ENCODE results near the gene HHEX. TPM values are rescaled to one million over a fixed set of nuclear protein-coding genes. Genes with fewer than 3 reads are reported as not detected.

HHEX gene
- total RNA-seq, 1 donor from 2014 or later = 2.1 TPM

DNA sequence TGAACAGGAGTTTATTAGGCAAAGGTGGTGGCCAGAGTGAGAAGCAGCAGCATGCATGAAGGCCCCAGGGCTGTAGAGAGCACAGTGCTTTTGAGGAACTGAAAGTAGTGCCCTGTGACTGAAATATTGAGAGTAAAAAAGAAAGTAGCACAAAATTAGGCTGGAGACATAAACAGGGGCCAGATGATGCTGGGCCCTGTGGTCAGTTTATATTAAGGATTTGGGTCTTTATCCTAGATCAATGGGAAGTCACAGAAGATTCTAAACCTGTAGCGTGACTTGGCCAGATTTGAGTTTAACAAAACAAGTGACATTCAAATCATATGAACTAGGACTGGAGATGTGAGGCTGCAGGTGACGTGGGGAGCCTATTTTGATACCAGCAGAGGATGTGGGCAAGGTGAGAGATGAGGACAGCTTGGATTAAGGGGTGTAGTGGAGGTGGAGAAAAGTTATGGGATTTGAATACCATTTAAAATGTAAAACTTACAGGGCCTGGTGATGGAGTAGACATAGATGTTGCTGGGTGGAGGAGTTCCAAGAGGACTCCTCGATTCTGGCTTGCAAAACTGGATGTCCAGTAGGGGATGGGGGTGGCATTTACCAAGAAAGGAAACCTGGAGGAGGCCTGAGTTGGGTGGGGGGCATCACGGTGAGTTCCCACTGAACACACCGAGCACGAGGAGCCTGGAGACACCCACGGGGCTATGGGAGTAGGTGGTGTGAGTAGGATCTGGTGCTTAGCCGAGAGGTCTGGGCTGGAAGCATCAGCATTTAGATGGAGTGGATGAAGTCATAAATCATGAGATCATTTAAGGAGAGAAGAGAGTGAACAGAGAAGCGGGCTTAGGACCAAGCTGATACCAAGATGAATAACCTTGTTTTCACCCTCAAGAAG lies 52.8 kb downstream of the HHEX start:
- H3K4me3 ChIP-seq = no peak overlapping the region
- intact Hi-C loops (cut with micrococcal nuclease) = no loop called here
- no peaks in the 10 kb centered on the region for H3K4me1 ChIP-seq
- TF ChIP-seq, protein P1, sequence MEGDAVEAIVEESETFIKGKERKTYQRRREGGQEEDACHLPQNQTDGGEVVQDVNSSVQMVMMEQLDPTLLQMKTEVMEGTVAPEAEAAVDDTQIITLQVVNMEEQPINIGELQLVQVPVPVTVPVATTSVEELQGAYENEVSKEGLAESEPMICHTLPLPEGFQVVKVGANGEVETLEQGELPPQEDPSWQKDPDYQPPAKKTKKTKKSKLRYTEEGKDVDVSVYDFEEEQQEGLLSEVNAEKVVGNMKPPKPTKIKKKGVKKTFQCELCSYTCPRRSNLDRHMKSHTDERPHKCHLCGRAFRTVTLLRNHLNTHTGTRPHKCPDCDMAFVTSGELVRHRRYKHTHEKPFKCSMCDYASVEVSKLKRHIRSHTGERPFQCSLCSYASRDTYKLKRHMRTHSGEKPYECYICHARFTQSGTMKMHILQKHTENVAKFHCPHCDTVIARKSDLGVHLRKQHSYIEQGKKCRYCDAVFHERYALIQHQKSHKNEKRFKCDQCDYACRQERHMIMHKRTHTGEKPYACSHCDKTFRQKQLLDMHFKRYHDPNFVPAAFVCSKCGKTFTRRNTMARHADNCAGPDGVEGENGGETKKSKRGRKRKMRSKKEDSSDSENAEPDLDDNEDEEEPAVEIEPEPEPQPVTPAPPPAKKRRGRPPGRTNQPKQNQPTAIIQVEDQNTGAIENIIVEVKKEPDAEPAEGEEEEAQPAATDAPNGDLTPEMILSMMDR (IDR thresholded peaks at IDR 0.05; ENCODE audit: borderline replicate concordance) = no peak
- H3K27ac ChIP-seq (replicated peaks) = no peak overlapping the region
- H3K9me3 ChIP-seq (replicated peaks) = no peaks in the 10 kb centered on the region
- H3K27me3 ChIP-seq (ENCODE audit: low read depth) = peaks cover 8% of the 10 kb centered on the region
- DNase-seq = no peak
- no peaks in the 10 kb centered on the region for H3K36me3 ChIP-seq

Other genes starting within 250 kb of the HHEX start
- 42.1 TPM for gene IDE, start 115.9 kb upstream of the HHEX start, total RNA-seq
- gene KIF11, start 96.8 kb upstream of the HHEX start, total RNA-seq = 0.96 TPM
- 17.2 TPM for gene EXOC6, start 158.6 kb downstream of the HHEX start, total RNA-seq